GM13976 (cell line): ENCODE measurements around the gene CPED1.

Experiments used
- DNase-seq: peaks from one replicate; pipeline ENCODE4 v3.0.0; 2012; ENCODE audit warnings: low spot score
- in situ Hi-C: fragments of 300-500 bp; cut with MboI; formaldehyde crosslinking; loops from one replicate; pipeline ENCODE4 v1.12.0; 2022; ENCODE audit warnings: low sequenced_read_pairs, mixed read lengths, inconsistent platforms; ENCODE audit not compliant: unreplicated experiment
- TF ChIP-seq, protein P1 (sequence below): IDR thresholded peaks from 2 replicates; pipeline ENCODE4 v1.5.1; 2012; ENCODE audit warnings: borderline replicate concordance, mild to moderate bottlenecking; ENCODE audit not compliant: insufficient read depth; ENCODE audit errors: extremely low read depth, missing control alignments, control extremely low read depth

CPED1 gene

DNA sequence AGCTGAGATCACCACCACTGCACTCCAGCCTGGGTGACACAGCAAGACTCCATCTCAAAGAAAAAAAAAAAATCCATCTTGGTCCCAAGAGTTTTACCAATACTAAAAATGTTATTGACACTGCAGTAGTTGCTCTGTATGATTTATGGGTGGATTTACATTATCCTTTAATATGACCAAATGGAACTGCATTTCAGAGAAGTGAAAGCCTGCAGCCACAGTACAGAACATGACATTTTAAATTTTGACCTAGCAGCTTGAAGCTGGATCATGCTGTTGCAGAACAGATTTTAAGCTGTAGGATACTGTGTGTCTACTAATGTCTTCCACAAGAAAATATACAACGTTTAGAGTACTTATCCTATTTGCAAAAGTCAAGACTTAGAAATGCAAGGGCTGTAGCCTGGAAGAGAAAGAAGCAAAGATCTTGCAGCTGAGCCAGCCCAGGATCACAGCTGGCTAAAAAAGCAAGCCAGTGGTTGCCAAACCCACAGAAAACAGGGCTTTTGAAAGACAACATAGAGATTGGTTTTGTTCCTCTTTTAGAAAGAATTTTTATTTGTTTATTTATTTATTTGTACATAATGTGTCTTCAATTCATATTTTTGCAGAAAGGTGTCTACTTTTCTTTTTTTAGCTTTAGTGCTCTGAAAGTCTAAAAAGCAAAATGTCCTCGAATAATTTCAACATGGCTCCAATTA, 285.1 kb downstream of the CPED1 start:
- TF ChIP-seq, protein P1, sequence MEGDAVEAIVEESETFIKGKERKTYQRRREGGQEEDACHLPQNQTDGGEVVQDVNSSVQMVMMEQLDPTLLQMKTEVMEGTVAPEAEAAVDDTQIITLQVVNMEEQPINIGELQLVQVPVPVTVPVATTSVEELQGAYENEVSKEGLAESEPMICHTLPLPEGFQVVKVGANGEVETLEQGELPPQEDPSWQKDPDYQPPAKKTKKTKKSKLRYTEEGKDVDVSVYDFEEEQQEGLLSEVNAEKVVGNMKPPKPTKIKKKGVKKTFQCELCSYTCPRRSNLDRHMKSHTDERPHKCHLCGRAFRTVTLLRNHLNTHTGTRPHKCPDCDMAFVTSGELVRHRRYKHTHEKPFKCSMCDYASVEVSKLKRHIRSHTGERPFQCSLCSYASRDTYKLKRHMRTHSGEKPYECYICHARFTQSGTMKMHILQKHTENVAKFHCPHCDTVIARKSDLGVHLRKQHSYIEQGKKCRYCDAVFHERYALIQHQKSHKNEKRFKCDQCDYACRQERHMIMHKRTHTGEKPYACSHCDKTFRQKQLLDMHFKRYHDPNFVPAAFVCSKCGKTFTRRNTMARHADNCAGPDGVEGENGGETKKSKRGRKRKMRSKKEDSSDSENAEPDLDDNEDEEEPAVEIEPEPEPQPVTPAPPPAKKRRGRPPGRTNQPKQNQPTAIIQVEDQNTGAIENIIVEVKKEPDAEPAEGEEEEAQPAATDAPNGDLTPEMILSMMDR = no peak
- in situ Hi-C loops = no loop called here
- no peak for DNase-seq

DNA sequence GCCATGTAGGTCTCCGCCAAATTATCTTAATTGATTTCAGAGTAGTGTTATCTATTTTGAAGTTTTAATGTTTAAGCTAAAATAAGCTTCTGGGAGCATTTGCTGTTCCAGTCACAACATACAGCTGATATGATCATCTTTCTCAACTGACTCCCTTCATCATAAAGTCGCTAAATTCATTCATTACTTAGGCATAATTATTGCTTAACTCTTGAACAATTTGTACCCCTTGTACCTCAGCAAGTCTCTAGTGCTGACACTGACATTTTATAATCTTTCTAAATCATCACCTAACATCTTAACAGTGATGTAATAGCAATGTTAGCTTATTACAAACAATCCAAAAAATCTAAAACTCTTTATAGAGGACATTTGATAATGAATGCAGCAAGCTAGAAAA, 286.0 kb downstream of the CPED1 start:
- DNase-seq = no peak
- in situ Hi-C loops = no loop called here
- TF ChIP-seq, protein P1 = no peak

DNA sequence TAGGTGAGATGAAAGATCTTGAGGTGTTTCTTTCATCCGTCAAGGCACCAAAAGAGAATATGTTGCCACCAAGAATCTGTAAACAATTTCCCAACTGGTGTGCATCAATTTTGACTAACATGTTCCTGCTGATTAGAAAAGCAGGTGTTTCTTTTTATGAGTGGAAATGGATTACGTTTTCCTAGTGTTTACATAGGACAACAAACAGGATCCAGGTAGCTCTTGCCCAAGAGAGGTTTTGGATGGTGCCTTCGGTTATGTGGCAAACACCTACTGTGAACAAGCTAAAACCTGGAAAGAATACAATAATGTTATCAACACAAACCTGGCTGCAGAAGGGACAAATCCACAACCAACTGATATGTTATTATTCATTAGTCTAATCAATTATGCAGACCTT, 286.7 kb downstream of the CPED1 start:
- no peak for DNase-seq
- TF ChIP-seq, protein P1 = no peak
- in situ Hi-C loops = no loop called here

DNA sequence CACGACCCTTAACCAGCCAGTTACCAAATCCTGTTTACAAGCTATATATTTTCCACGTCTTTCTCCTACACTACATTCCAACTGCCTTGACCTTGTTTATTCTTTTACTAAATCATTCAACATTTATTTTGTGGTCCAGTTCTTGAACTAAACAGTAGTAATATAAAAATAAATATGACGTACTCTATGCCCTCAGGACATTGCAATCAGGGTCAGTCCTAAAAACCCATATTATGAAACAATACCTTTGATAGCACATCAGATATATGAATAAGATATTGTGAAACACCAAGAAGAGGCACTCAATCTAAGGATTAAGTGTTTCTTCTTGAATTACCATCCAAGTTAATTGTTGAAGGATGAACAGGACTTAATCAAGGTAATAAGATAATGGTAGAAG, 287.8 kb downstream of the CPED1 start:
- TF ChIP-seq, protein P1 = no peak
- in situ Hi-C loops = no loop called here
- no peak for DNase-seq

DNA sequence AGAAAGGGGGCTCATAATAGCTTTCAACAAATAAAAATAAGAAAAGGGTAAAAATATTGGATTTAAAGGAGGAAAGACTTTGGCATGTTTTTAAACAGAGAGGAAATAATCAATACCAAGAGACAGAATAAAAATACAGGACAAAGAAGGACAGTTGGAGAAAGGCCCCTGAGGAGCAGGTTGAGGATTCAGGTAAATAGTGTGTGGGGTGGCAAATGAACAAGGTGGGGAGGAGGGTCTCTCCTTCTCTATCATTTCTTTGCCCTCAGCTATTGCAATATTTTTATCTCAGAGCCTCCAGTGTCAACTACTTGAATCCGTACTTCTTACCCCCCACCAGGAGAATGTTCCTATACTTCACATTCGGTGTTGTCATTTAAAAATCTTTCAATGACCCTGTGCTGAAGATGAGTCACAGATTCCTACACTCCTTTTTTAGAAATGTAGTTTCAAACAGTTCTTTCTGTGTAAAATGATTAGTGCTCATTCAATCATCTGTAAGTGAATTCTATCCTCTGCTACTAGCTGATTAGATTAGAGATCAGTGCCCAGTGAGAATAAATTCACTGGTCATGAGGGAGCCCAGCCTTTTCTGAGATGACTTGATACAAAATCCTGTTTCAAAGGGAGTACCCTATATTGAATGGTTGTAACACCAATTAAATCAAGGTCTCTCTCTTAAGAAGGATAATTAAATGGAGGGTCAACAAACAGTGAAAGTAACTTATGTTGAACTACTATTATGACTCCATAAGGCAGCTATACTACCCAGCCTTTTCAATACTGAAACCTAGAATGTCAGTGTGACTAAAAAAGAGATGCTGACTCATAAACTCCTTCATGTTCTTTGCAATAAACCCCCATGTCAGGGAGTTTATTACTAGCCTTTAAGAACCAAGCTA, 289.9 kb downstream of the CPED1 start:
- in situ Hi-C loops = no loop called here
- TF ChIP-seq, protein P1 = no peak
- peak; percentile 54 for DNase-seq

DNA sequence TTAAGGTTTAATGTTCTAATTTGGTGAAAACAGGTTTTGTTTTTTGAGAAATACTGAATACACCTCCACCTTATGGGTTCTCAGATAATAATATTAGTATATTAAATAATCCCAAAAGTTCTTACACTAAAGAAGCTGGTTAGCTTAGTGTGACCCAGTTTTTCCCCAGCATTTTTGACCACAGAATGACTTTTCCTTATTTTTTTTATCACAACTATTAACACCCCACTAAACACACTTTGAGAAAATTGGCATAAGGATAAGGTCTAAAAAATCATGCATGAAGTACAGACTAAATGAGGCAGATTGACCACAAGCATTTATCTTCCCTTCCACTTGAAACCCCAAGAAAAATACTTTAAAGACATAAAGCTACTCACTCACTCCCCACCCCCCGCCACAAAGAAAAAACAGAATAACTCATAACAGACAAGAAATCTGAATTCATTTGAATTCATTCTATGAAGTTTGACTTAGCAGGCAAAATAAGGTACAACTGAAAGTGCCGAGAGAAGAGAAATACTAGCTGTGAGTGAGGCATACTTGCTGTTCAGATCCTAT, 290.6 kb downstream of the CPED1 start:
- DNase-seq = no peak
- in situ Hi-C loops = no loop called here
- TF ChIP-seq, protein P1 = no peak
